ENCODE results near the gene PLXNA4. TPM values are rescaled to one million over a fixed set of nuclear protein-coding genes. Genes with fewer than 3 reads are reported as not detected.

PLXNA4 gene
- total RNA-seq, 4 donors from 2014 or later, result 1.1 to 2.8 (median 1.4) TPM

GRCh38 chr7:132110692-132111091 lies 465.6 kb downstream of the PLXNA4 start:
- no peaks in the 10 kb centered on the region for H3K27me3 ChIP-seq
- WGBS, 2 donors (ENCODE audit: low coverage in 1 of 2), result 70 to 76% methylated on average over 3 of the region's 3 CpGs
- in situ Hi-C loops (cut with MboI; ENCODE audit: low pct_ligation_motif_present in 1 of 4, low pct_unique_long_range_greater_than_20kb in 1 of 4, low sequenced_read_pairs in 3 of 4), result no loop called here

DNA sequence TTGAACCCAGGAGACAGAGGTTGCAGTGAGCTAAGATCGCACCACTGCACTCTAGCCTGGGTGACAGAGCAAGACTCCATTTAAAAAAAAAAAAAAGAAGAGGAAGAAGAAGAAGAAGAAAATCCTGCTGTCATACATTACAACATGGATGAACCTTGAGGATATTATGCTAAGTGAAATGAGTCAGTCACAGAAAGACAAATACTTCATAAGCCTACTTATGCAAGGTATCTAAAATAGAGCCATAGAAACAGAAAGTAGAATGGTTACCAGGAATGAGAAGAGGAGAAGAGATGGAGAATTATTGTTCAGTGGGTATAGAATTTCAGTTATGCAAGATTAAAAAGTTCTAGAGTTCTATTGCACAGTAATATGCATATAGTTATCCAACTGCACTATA lies 466.5 kb downstream of the PLXNA4 start:
- Histone ChIP-seq H3K36me3 (no peaks in the 10 kb centered on the region), H3K4me3 (no peak overlapping the region), H3K4me1 (peaks cover 0 to under 1% (median 0%) of the 10 kb centered on the region in 4 donors), H3K27me3 (no peaks in the 10 kb centered on the region), H3K27ac (no peak overlapping the region), H3K9me3 (no peaks in the 10 kb centered on the region)
- intact Hi-C loops (cut with DNase I; ENCODE audit: low total_unique reads) (no loop called here), in situ Hi-C loops (cut with MboI; ENCODE audit: low pct_ligation_motif_present in 1 of 4, low pct_unique_long_range_greater_than_20kb in 1 of 4, low sequenced_read_pairs in 3 of 4) (no loop called here)
- no peak for DNase-seq
- 100% methylated on average over 1 of the region's 1 CpG; no CpG with 5 or more reads in 1 of the 2 donors for WGBS, 2 donors (ENCODE audit: low coverage in 1 of 2)
- TF ChIP-seq EP300 (IDR thresholded peaks at IDR 0.05; ENCODE audit: low read depth) (no peak), CTCF (IDR thresholded peaks at IDR 0.05) (no peak), POLR2A (IDR thresholded peaks at IDR 0.05) (no peak), POLR2AphosphoS5 (IDR thresholded peaks at IDR 0.05) (no peak)

More at GRCh38 chr7:132110692-132111091, 465.6 kb downstream of the PLXNA4 start:
- H3K4me3 ChIP-seq, result no peak overlapping the region
- DNase-seq, result no peak
- no peaks in the 10 kb centered on the region for H3K36me3 ChIP-seq
- intact Hi-C loops (cut with DNase I; ENCODE audit: low total_unique reads), result no loop called here
- H3K4me1 ChIP-seq, result no peaks in the 10 kb centered on the region
- H3K27ac ChIP-seq, result no peak overlapping the region
- TF ChIP-seq POLR2A (IDR thresholded peaks at IDR 0.05), result no peak
- TF ChIP-seq POLR2AphosphoS5 (IDR thresholded peaks at IDR 0.05), result no peak
- TF ChIP-seq CTCF (IDR thresholded peaks at IDR 0.05), result no peak
- no peak for TF ChIP-seq EP300 (IDR thresholded peaks at IDR 0.05; ENCODE audit: low read depth)
- H3K9me3 ChIP-seq, result no peaks in the 10 kb centered on the region

GRCh38 chr7:132108563-132108962 lies 467.7 kb downstream of the PLXNA4 start:
- in situ Hi-C loops (cut with MboI; ENCODE audit: low pct_ligation_motif_present in 1 of 4, low pct_unique_long_range_greater_than_20kb in 1 of 4, low sequenced_read_pairs in 3 of 4), result no loop called here
- Histone ChIP-seq H3K36me3 (no peaks in the 10 kb centered on the region), H3K27me3 (no peaks in the 10 kb centered on the region), H3K9me3 (no peaks in the 10 kb centered on the region), H3K4me3 (no peak overlapping the region), H3K4me1 (peaks cover 0 to 13% (median 3%) of the 10 kb centered on the region in 4 donors), H3K27ac (no peak overlapping the region)
- TF ChIP-seq POLR2AphosphoS5 (IDR thresholded peaks at IDR 0.05) (no peak), EP300 (IDR thresholded peaks at IDR 0.05; ENCODE audit: low read depth) (no peak), CTCF (IDR thresholded peaks at IDR 0.05) (no peak), POLR2A (IDR thresholded peaks at IDR 0.05) (no peak)
- DNase-seq, result no peak
- intact Hi-C loops (cut with DNase I; ENCODE audit: low total_unique reads), result no loop called here
- 67 to 76% methylated on average over 1 to 4 of the region's 4 CpGs for WGBS, 2 donors (ENCODE audit: low coverage in 1 of 2)

GRCh38 chr7:132106491-132106890 lies 469.8 kb downstream of the PLXNA4 start:
- Histone ChIP-seq H3K9me3 (no peaks in the 10 kb centered on the region), H3K4me1 (peaks cover 0 to 19% (median 8%) of the 10 kb centered on the region in 4 donors), H3K27me3 (no peaks in the 10 kb centered on the region), H3K27ac (no peak overlapping the region), H3K36me3 (no peaks in the 10 kb centered on the region), H3K4me3 (no peak overlapping the region)
- intact Hi-C loops (cut with DNase I; ENCODE audit: low total_unique reads) (no loop called here), in situ Hi-C loops (cut with MboI; ENCODE audit: low pct_ligation_motif_present in 1 of 4, low pct_unique_long_range_greater_than_20kb in 1 of 4, low sequenced_read_pairs in 3 of 4) (no loop called here)
- no peak for DNase-seq
- 69% methylated on average over 7 of the region's 7 CpGs; no CpG with 5 or more reads in 1 of the 2 donors for WGBS, 2 donors (ENCODE audit: low coverage in 1 of 2)
- TF ChIP-seq POLR2AphosphoS5 (IDR thresholded peaks at IDR 0.05), result no peak
- no peak for TF ChIP-seq POLR2A (IDR thresholded peaks at IDR 0.05)
- no peak for TF ChIP-seq CTCF (IDR thresholded peaks at IDR 0.05)
- no peak for TF ChIP-seq EP300 (IDR thresholded peaks at IDR 0.05; ENCODE audit: low read depth)
